ENCODE results near the gene LTBP1.

LTBP1 gene

GRCh38 chr2:33106115-33106514, 159.4 kb downstream of the LTBP1 start:
- no peak overlapping the region for H3K27ac ChIP-seq (ENCODE audit: poor library complexity, severe bottlenecking)
- H3K9me3 ChIP-seq (ENCODE audit: severe bottlenecking), result no peaks in the 10 kb centered on the region
- no peak for DNase-seq (ENCODE audit: low spot score)
- peaks cover 12% of the 10 kb centered on the region for H3K4me1 ChIP-seq (ENCODE audit: insufficient read depth, poor library complexity, severe bottlenecking)
- ATAC-seq (ENCODE audit: low read depth), result no peak
- H3K4me3 ChIP-seq (ENCODE audit: severe bottlenecking), result no peak overlapping the region
- H3K27me3 ChIP-seq (ENCODE audit: insufficient read depth, poor library complexity, severe bottlenecking), result no peaks in the 10 kb centered on the region
- no peak for TF ChIP-seq CTCF (IDR thresholded peaks at IDR 0.05; ENCODE audit: poor library complexity, severe bottlenecking)
- H3K36me3 ChIP-seq (ENCODE audit: low read depth), result no peaks in the 10 kb centered on the region

- ATAC-seq (ENCODE audit: low read depth) (no peak), DNase-seq (ENCODE audit: low spot score) (no peak)
- no peak overlapping the region for H3K27ac ChIP-seq (ENCODE audit: poor library complexity, severe bottlenecking)
- no peak for TF ChIP-seq CTCF (IDR thresholded peaks at IDR 0.05; ENCODE audit: poor library complexity, severe bottlenecking)
- H3K27me3 ChIP-seq (ENCODE audit: insufficient read depth, poor library complexity, severe bottlenecking), result no peaks in the 10 kb centered on the region
- H3K4me3 ChIP-seq (ENCODE audit: severe bottlenecking), result no peak overlapping the region
- no peaks in the 10 kb centered on the region for H3K9me3 ChIP-seq (ENCODE audit: severe bottlenecking)
- no peaks in the 10 kb centered on the region for H3K36me3 ChIP-seq (ENCODE audit: low read depth)
- H3K4me1 ChIP-seq (ENCODE audit: insufficient read depth, poor library complexity, severe bottlenecking), result peaks cover 13% of the 10 kb centered on the region
Measured at GRCh38 chr2:33107690-33108482, 161.1 kb downstream of the LTBP1 start.

GRCh38 chr2:33108483-33109443, 162.0 kb downstream of the LTBP1 start:
- no peaks in the 10 kb centered on the region for H3K36me3 ChIP-seq (ENCODE audit: low read depth)
- peaks cover 13% of the 10 kb centered on the region for H3K4me1 ChIP-seq (ENCODE audit: insufficient read depth, poor library complexity, severe bottlenecking)
- no peak overlapping the region for H3K4me3 ChIP-seq (ENCODE audit: severe bottlenecking)
- H3K27me3 ChIP-seq (ENCODE audit: insufficient read depth, poor library complexity, severe bottlenecking), result no peaks in the 10 kb centered on the region
- H3K27ac ChIP-seq (ENCODE audit: poor library complexity, severe bottlenecking), result no peak overlapping the region
- ATAC-seq (ENCODE audit: low read depth), result no peak
- no peak for TF ChIP-seq CTCF (IDR thresholded peaks at IDR 0.05; ENCODE audit: poor library complexity, severe bottlenecking)
- DNase-seq (ENCODE audit: low spot score), result no peak
- H3K9me3 ChIP-seq (ENCODE audit: severe bottlenecking), result no peaks in the 10 kb centered on the region

- Histone ChIP-seq H3K4me3 (ENCODE audit: severe bottlenecking) (no peak overlapping the region), H3K9me3 (ENCODE audit: severe bottlenecking) (no peaks in the 10 kb centered on the region), H3K36me3 (ENCODE audit: low read depth) (no peaks in the 10 kb centered on the region), H3K4me1 (ENCODE audit: insufficient read depth, poor library complexity, severe bottlenecking) (peaks cover 5% of the 10 kb centered on the region), H3K27me3 (ENCODE audit: insufficient read depth, poor library complexity, severe bottlenecking) (no peaks in the 10 kb centered on the region), H3K27ac (ENCODE audit: poor library complexity, severe bottlenecking) (no peak overlapping the region)
- DNase-seq (ENCODE audit: low spot score), result no peak
- no peak for ATAC-seq (ENCODE audit: low read depth)
- TF ChIP-seq CTCF (IDR thresholded peaks at IDR 0.05; ENCODE audit: poor library complexity, severe bottlenecking), result no peak
Measured at GRCh38 chr2:33110461-33110860, 163.7 kb downstream of the LTBP1 start.

All from RWPE2 (cell line).